ENCODE measurements around the gene DTNA. TPM values are rescaled to one million over a fixed set of nuclear protein-coding genes. Genes with fewer than 3 reads are reported as not detected.
"Not testable (repeated sequence)": the region's sequence is repeated elsewhere in the genome, so short reads cannot be mapped to it uniquely, and the experiment has no call there.

The DTNA gene
- total RNA-seq: 100 to 1,000 TPM; 114 to 197 TPM

DNA sequence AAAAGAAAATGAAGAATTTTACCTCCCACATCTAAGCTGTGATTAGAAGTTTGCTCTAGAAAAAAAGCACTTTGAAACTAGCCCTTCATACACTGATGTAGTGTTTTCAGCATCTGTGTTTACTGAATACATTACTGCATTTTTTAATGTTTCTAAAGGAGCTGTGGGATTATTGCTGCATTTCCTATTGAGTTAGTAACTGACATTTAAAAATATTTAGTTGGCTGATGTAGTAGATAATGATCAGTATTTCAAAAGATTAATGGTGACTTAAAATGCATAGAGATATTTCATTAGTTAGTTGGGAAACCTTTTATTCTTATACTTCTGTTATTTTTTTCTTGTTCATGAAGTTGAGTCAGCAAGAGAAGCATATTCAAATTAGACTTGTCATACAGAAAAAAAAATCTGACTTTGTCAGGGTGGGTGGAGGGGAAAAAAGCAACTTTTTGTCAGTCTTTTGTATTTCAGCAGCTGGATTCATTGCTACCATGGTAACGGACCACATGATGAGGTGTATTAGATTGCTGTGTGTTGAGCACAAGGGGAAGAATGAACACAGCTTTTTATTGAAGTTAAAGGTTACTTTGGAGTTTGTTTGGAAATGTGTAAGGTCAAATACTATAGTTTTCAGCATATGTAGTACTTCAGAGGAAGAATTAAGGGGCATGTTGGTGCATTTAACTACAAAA, at the start of gene DTNA:
Gene DTNA, plus strand, starts transcription at position 549 of the 692 bp plus-strand sequence. CDS start 45,679 bp downstream, outside the sequence.
- peak within 1 kb of the TSS; percentile 12 to 31 for H3K4me3 ChIP-seq
- no peaks in the 10 kb centered on the region for H3K27me3 ChIP-seq
- TF ChIP-seq, protein P1, sequence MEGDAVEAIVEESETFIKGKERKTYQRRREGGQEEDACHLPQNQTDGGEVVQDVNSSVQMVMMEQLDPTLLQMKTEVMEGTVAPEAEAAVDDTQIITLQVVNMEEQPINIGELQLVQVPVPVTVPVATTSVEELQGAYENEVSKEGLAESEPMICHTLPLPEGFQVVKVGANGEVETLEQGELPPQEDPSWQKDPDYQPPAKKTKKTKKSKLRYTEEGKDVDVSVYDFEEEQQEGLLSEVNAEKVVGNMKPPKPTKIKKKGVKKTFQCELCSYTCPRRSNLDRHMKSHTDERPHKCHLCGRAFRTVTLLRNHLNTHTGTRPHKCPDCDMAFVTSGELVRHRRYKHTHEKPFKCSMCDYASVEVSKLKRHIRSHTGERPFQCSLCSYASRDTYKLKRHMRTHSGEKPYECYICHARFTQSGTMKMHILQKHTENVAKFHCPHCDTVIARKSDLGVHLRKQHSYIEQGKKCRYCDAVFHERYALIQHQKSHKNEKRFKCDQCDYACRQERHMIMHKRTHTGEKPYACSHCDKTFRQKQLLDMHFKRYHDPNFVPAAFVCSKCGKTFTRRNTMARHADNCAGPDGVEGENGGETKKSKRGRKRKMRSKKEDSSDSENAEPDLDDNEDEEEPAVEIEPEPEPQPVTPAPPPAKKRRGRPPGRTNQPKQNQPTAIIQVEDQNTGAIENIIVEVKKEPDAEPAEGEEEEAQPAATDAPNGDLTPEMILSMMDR (IDR thresholded peaks at IDR 0.05): no peak
- no peaks in the 10 kb centered on the region for H3K36me3 ChIP-seq
- DNase-seq (ENCODE audit: low spot score): no peak
- H3K9me3 ChIP-seq: no peaks in the 10 kb centered on the region
- H3K4me1 ChIP-seq: peaks cover 0 to 40% of the 10 kb centered on the region in 2 donors
- H3K27ac ChIP-seq: peak within 1 kb of the TSS; percentile 74 to 78

DNA sequence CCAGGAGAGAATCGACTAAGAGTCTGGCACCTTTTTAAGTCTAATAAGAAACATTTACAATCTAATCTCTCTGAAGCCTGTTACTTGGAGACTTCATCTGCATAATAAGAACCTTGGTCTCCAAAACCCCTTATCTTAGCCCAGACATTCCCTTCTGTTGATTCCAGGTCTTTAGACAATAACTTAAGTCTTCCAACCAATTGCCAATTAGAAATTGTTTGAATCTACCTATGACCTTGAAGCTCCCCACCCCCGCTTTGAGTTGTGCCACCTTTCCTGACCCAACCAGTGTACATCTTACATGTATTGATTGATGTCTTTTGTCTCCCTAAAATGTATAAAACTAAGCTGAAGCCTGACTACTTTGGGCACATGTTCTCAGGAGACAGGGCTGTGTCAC, 49.5 kb upstream of the DTNA start:
- H3K4me1 ChIP-seq: peaks cover 0 to 41% of the 10 kb centered on the region in 2 donors
- no peaks in the 10 kb centered on the region for H3K9me3 ChIP-seq
- no peaks in the 10 kb centered on the region for H3K36me3 ChIP-seq
- H3K27me3 ChIP-seq: no peaks in the 10 kb centered on the region
- TF ChIP-seq, protein P1 (IDR thresholded peaks at IDR 0.05): no peak
- DNase-seq (ENCODE audit: low spot score): no peak
- H3K27ac ChIP-seq: peak overlapping the region; percentile 83 to 86
- H3K4me3 ChIP-seq: no peak overlapping the region

DNA sequence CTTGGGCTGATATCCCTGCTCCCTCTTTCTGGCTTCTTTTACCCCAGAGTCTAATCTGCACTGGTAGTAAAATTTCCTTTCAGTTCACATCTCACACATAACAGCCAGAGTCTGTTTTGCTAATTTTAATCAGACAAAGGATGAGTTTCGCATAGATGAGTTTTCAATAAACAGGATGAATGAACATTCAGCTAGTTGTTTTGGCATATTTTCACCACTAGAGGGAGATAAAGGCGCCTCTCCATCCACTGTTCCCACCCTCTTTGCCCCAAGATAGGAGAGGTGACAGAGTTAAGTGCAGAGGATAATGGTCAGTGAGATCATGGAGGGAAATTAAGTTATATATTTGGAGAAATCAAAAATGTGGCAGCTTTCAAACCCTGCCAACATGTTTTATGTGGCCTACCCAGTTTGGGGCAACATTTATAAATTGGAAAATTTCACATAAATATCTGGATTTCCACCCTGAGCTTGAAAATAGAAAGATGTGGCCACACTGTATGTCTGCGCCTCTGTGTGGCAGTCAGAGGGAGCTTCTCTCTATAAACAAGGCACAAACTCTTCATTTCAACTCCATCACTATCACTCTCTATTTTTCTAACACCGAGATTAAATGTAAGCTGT, 48.5 kb upstream of the DTNA start:
- peaks cover 0 to 41% of the 10 kb centered on the region in 2 donors for H3K4me1 ChIP-seq
- H3K27me3 ChIP-seq: no peaks in the 10 kb centered on the region
- TF ChIP-seq, protein P1 (IDR thresholded peaks at IDR 0.05): peak; percentile 63 to 81

DNA sequence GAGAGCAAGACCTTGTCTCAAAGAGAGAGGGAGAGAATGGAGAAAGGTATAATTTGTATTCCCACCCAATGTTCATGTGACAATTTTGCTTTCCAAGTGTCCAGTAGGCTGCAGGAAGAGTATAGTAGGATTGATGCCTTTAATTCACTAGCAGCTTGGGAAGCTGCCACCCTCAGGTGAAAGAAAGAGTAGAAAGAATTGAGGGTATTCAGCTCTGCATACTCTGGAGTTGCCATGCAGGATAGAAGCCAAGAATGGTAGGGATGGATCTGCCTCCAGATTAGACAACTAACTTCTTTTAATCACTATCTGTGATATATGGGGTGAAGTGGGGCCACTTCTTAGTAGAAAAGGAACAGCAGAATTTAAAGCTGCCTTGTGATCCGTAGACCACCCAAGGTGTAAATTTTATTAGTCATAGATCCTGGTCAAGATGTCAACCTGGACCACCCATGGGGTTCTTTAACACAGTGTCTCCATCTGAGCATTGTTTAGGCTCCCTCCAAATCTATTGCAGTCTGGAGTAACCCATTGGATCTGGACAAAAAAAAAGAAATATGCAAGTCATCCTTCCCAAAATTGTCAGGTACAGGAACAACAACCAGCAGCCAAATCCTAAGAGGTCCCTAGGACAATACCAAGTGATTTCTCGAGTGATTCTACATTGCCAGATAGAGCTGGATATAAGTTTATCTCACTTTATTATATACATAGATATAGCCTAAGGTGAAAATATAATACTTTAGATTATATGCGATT, 33.1 kb upstream of the DTNA start:
- Histone ChIP-seq H3K36me3 (no peaks in the 10 kb centered on the region), H3K9me3 (no peaks in the 10 kb centered on the region), H3K27ac (no peak overlapping the region), H3K27me3 (no peaks in the 10 kb centered on the region), H3K4me1 (peaks cover 0 to 8% of the 10 kb centered on the region in 2 donors), H3K4me3 (no peak overlapping the region)
- no peak for DNase-seq (ENCODE audit: low spot score)
- TF ChIP-seq, protein P1 (IDR thresholded peaks at IDR 0.05): no peak

More for the DNA sequence above, 48.5 kb upstream of the DTNA start:
- DNase-seq (ENCODE audit: low spot score): no peak
- Histone ChIP-seq H3K27ac (peak overlapping the region in 1 of 2 donors; percentile 86), H3K36me3 (no peaks in the 10 kb centered on the region), H3K9me3 (no peaks in the 10 kb centered on the region), H3K4me3 (no peak overlapping the region)

DNA sequence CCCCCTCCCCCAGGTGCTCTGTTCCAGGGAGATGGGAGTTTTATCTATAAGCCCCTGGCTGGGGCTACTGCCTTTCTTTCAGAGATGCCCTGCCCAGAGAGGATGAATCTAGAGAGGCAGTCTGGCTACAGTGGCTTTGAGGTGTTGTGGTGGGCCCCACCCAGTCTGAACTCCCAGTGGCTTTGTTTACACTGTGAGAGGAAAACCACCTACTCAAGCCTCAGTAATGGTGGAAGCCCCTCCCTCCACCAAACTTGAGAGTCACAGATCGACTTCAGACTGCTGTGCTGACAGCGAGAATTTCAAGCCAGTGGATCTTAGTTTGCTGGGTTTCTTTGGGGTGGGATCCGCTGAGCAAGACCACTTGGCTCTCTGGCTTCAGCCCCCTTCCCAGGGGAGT, 20.3 kb upstream of the DTNA start:
- H3K27ac ChIP-seq; H3K4me1 ChIP-seq; H3K36me3 ChIP-seq; H3K4me3 ChIP-seq; DNase-seq (ENCODE audit: low spot score); H3K9me3 ChIP-seq; H3K27me3 ChIP-seq: not testable (repeated sequence)

DNA sequence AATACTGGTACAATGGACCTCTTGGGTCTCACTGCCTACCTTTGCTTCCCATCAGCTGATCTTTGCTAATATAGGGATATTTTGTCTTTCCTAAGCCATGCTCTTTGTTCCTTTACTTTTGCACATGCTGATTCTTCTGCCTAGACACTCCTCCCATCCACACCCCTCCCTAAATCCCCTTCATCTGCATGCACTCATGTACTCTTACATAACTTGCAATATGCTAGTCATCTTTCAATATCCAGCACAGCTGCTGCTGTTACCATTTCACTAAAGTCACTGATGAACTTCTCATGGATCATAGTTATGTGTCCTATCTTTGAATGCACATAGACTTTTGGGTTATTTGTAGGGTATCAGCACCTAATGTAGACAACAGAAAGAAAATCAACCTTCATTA, 18.5 kb upstream of the DTNA start:
- H3K27me3 ChIP-seq: no peaks in the 10 kb centered on the region
- no peak for DNase-seq (ENCODE audit: low spot score)
- TF ChIP-seq, protein P1 (IDR thresholded peaks at IDR 0.05): no peak
- H3K27ac ChIP-seq: no peak overlapping the region
- H3K4me1 ChIP-seq: peaks cover 0 to 12% of the 10 kb centered on the region in 2 donors
- no peaks in the 10 kb centered on the region for H3K36me3 ChIP-seq
- no peaks in the 10 kb centered on the region for H3K9me3 ChIP-seq
- no peak overlapping the region for H3K4me3 ChIP-seq

All from right atrium auricular region (tissue), 2 donors.